GM18505 (cell line): ENCODE measurements around the gene IFNAR2.

ENCODE experiments used
- ATAC-seq: cut with Tn5 transposase; IDR thresholded peaks from one replicate; pipeline ENCODE4 v1.9.1; 2021; ENCODE audit not compliant: unreplicated experiment
- POLR2A ChIP-seq: IDR thresholded peaks from 4 replicates; pipeline ENCODE4 v1.6.1; 2011; ENCODE audit warnings: borderline replicate concordance; ENCODE audit not compliant: insufficient read depth, insufficient read length; ENCODE audit errors: extremely low read depth

Gene IFNAR2

GRCh38 chr21:33259428-33259827 is 29.7 kb downstream of the IFNAR2 start:
- TF ChIP-seq POLR2A, result no peak
- no peak for ATAC-seq

- TF ChIP-seq POLR2A, result no peak
- no peak for ATAC-seq
These were observed 30.3 kb downstream of the IFNAR2 start for GRCh38 chr21:33259995-33260394.

GRCh38 chr21:33261635-33262034 is 31.9 kb downstream of the IFNAR2 start:
- ATAC-seq, result no peak
- no peak for TF ChIP-seq POLR2A

GRCh38 chr21:33262921-33263320 is 33.2 kb downstream of the IFNAR2 start:
- no peak for TF ChIP-seq POLR2A
- no peak for ATAC-seq

- ATAC-seq, result no peak
- no peak for TF ChIP-seq POLR2A
These were observed 34.8 kb downstream of the IFNAR2 start for GRCh38 chr21:33264561-33264960.

GRCh38 chr21:33265664-33266049 is 35.9 kb downstream of the IFNAR2 start:
- ATAC-seq, result peak; percentile 27
- TF ChIP-seq POLR2A, result no peak

GRCh38 chr21:33266050-33266788 is 36.5 kb downstream of the IFNAR2 start, which contains the start of gene IL10RB:
Gene IL10RB, plus strand, starts transcription at chr21:33266367. Its CDS starts 99 bp downstream, at chr21:33266466.
- peak; percentile 73 for TF ChIP-seq POLR2A
- peak; percentile 44 for ATAC-seq

GRCh38 chr21:33266789-33267135 is 37.0 kb downstream of the IFNAR2 start:
- TF ChIP-seq POLR2A, result peak; percentile 44
- ATAC-seq, result peak; percentile 1

GRCh38 chr21:33267250-33267649 is 37.5 kb downstream of the IFNAR2 start:
- ATAC-seq, result no peak
- TF ChIP-seq POLR2A, result no peak

- ATAC-seq, result peak; percentile 7
- TF ChIP-seq POLR2A, result peak; percentile 8
These were observed 38.6 kb downstream of the IFNAR2 start for GRCh38 chr21:33268393-33268736.

GRCh38 chr21:33268737-33269441 is 39.2 kb downstream of the IFNAR2 start:
- peak; percentile 52 for TF ChIP-seq POLR2A
- peak; percentile 50 for ATAC-seq

GRCh38 chr21:33270986-33271385 is 41.2 kb downstream of the IFNAR2 start:
- no peak for TF ChIP-seq POLR2A
- no peak for ATAC-seq

GRCh38 chr21:33273044-33273443 is 43.3 kb downstream of the IFNAR2 start:
- TF ChIP-seq POLR2A, result no peak
- ATAC-seq, result no peak

GRCh38 chr21:33278721-33279120 is 49.0 kb downstream of the IFNAR2 start:
- ATAC-seq, result no peak
- no peak for TF ChIP-seq POLR2A
